ENCODE data around the gene VASH1. TPM values are rescaled to one million over a fixed set of nuclear protein-coding genes. Genes with fewer than 3 reads are reported as not detected.

VASH1 gene
- total and polyA plus RNA-seq, 8 donors: 26.5 to 71.3 (median 49.2) TPM

GRCh38 chr14:76780875-76781647 is 19.8 kb downstream of the VASH1 start:
- peaks cover 0 to 49% of the 10 kb centered on the region in 2 donors for H3K36me3 ChIP-seq
- no peak for TF ChIP-seq CTCF (IDR thresholded peaks at IDR 0.05)
- no peaks in the 10 kb centered on the region for H3K9me3 ChIP-seq
- no peak for ATAC-seq
- no peak overlapping the region for H3K4me3 ChIP-seq
- peaks cover 3 to 54% of the 10 kb centered on the region in 2 donors for H3K4me1 ChIP-seq
- intact Hi-C loops (cut with DNase I): loop anchor here in 1 of 2 donors (10.0 kb wide), 1 partner anchor 66 kb away; no protein-coding TSS in a partner anchor
- DNase-seq: no peak
- no peak overlapping the region for H3K27ac ChIP-seq
- H3K27me3 ChIP-seq: no peaks in the 10 kb centered on the region

GRCh38 chr14:76781648-76782051 is 20.4 kb downstream of the VASH1 start:
- no peak for TF ChIP-seq CTCF (IDR thresholded peaks at IDR 0.05)

GRCh38 chr14:76782115-76782884 is 21.0 kb downstream of the VASH1 start:
- H3K27ac ChIP-seq: peak overlapping the region; percentile 3 to 6
- H3K36me3 ChIP-seq: peaks cover 0 to 61% of the 10 kb centered on the region in 2 donors
- ATAC-seq (no peak), DNase-seq (no peak)
- intact Hi-C loops (cut with DNase I): loop anchor here in 1 of 2 donors (10.0 kb wide), 1 partner anchor 67 kb away; no protein-coding TSS in a partner anchor
- H3K4me1 ChIP-seq: peaks cover 3 to 44% of the 10 kb centered on the region in 2 donors
- no peaks in the 10 kb centered on the region for H3K27me3 ChIP-seq
- no peaks in the 10 kb centered on the region for H3K9me3 ChIP-seq
- H3K4me3 ChIP-seq: no peak overlapping the region
- no peak for TF ChIP-seq CTCF (IDR thresholded peaks at IDR 0.05)

More at GRCh38 chr14:76781648-76782051, 20.4 kb downstream of the VASH1 start:
- Histone ChIP-seq H3K9me3 (no peaks in the 10 kb centered on the region), H3K27me3 (no peaks in the 10 kb centered on the region), H3K36me3 (peaks cover 0 to 55% of the 10 kb centered on the region in 2 donors), H3K27ac (no peak overlapping the region), H3K4me3 (no peak overlapping the region), H3K4me1 (peaks cover 3 to 48% of the 10 kb centered on the region in 2 donors)
- ATAC-seq (no peak), DNase-seq (no peak)
- intact Hi-C loops (cut with DNase I): loop anchor here in 1 of 2 donors (10.0 kb wide), 1 partner anchor 67 kb away; no protein-coding TSS in a partner anchor

- Histone ChIP-seq H3K4me3 (no peak overlapping the region), H3K27ac (peak overlapping the region; percentile 3 to 6), H3K4me1 (peaks cover 3 to 40% of the 10 kb centered on the region in 2 donors), H3K9me3 (no peaks in the 10 kb centered on the region), H3K36me3 (peaks cover 0 to 69% of the 10 kb centered on the region in 2 donors), H3K27me3 (no peaks in the 10 kb centered on the region)
- TF ChIP-seq CTCF (IDR thresholded peaks at IDR 0.05): no peak
- no peak for ATAC-seq
- intact Hi-C loops (cut with DNase I): loop anchor here in 1 of 2 donors (10.0 kb wide), 1 partner anchor 68 kb away; no protein-coding TSS in a partner anchor
- no peak for DNase-seq
Observed at GRCh38 chr14:76782885-76783566, 21.8 kb downstream of the VASH1 start.
